ENCODE measurements around the gene FSIP1. TPM values are rescaled to one million over a fixed set of nuclear protein-coding genes. Genes with fewer than 3 reads are reported as not detected.
A peak's percentile ranks its signal among the peaks of the same experiment; 100 is the strongest.

Gene FSIP1
- total RNA-seq, 2 donors from 2014 or later: 0.77 to 1.7 TPM

- peaks cover 4% of the 10 kb centered on the region for H3K27me3 Mint-ChIP-seq (ENCODE audit: insufficient read depth)
- peaks cover 10% of the 10 kb centered on the region for H3K4me1 Mint-ChIP-seq
- WGBS, 2 experiments (ENCODE audit: insufficient coverage in 1 of 2, insufficient read length in 1 of 2): 90 to 100% methylated on average over 1 to 2 of the region's 2 CpGs
Measured at GRCh38 chr15:39746176-39746575, 36.5 kb downstream of the FSIP1 start.

GRCh38 chr15:39745415-39745814 is 37.2 kb downstream of the FSIP1 start:
- WGBS, 2 experiments (ENCODE audit: insufficient coverage in 1 of 2, insufficient read length in 1 of 2): 33 to 75% methylated on average over 1 to 2 of the region's 2 CpGs
- TF ChIP-seq CTCF (conservative IDR thresholded peaks at IDR 0.05): no peak
- Mint-ChIP-seq H3K9me3 (no peaks in the 10 kb centered on the region), H3K4me3 (no peak overlapping the region), H3K4me1 (peaks cover 4% of the 10 kb centered on the region), H3K36me3 (ENCODE audit: low read depth) (no peaks in the 10 kb centered on the region), H3K27ac (no peak overlapping the region), H3K27me3 (ENCODE audit: insufficient read depth) (peaks cover 4% of the 10 kb centered on the region)
- Histone ChIP-seq H3K27ac (ENCODE audit: low read depth, low read length) (no peak overlapping the region), H3K4me1 (ENCODE audit: control insufficient read depth, insufficient read depth, low read length) (no peaks in the 10 kb centered on the region), H3K36me3 (ENCODE audit: control insufficient read depth, insufficient read depth, low read length) (no peaks in the 10 kb centered on the region), H3K9ac (ENCODE audit: extremely low read depth, low read length, poor library complexity, severe bottlenecking) (no peak overlapping the region), H3K4me3 (ENCODE audit: low read length) (no peak overlapping the region), H3K9me3 (ENCODE audit: control insufficient read depth, low read length) (peaks cover 8% of the 10 kb centered on the region), H3K27me3 (ENCODE audit: control insufficient read depth, insufficient read depth, low read length, poor library complexity, severe bottlenecking) (peaks cover 7% of the 10 kb centered on the region)
- DNase-seq: no peak

More at GRCh38 chr15:39746176-39746575, 36.5 kb downstream of the FSIP1 start:
- H3K36me3 Mint-ChIP-seq (ENCODE audit: low read depth): no peaks in the 10 kb centered on the region
- no peaks in the 10 kb centered on the region for H3K9me3 Mint-ChIP-seq
- no peak overlapping the region for H3K27ac Mint-ChIP-seq
- no peaks in the 10 kb centered on the region for H3K36me3 ChIP-seq (ENCODE audit: control insufficient read depth, insufficient read depth, low read length)
- no peak overlapping the region for H3K27ac ChIP-seq (ENCODE audit: low read depth, low read length)
- no peak overlapping the region for H3K4me3 Mint-ChIP-seq
- H3K9me3 ChIP-seq (ENCODE audit: control insufficient read depth, low read length): peaks cover 9% of the 10 kb centered on the region
- no peak overlapping the region for H3K4me3 ChIP-seq (ENCODE audit: low read length)
- no peak for TF ChIP-seq CTCF (conservative IDR thresholded peaks at IDR 0.05)
- H3K9ac ChIP-seq (ENCODE audit: extremely low read depth, low read length, poor library complexity, severe bottlenecking): no peak overlapping the region
- H3K27me3 ChIP-seq (ENCODE audit: control insufficient read depth, insufficient read depth, low read length, poor library complexity, severe bottlenecking): peaks cover 7% of the 10 kb centered on the region
- no peak for DNase-seq
- no peaks in the 10 kb centered on the region for H3K4me1 ChIP-seq (ENCODE audit: control insufficient read depth, insufficient read depth, low read length)

- Histone ChIP-seq H3K9me3 (ENCODE audit: control insufficient read depth, low read length) (peaks cover 5% of the 10 kb centered on the region), H3K9ac (ENCODE audit: extremely low read depth, low read length, poor library complexity, severe bottlenecking) (no peak overlapping the region), H3K36me3 (ENCODE audit: control insufficient read depth, insufficient read depth, low read length) (no peaks in the 10 kb centered on the region), H3K4me3 (ENCODE audit: low read length) (no peak overlapping the region), H3K27ac (ENCODE audit: low read depth, low read length) (no peak overlapping the region), H3K27me3 (ENCODE audit: control insufficient read depth, insufficient read depth, low read length, poor library complexity, severe bottlenecking) (peaks cover 7% of the 10 kb centered on the region), H3K4me1 (ENCODE audit: control insufficient read depth, insufficient read depth, low read length) (no peaks in the 10 kb centered on the region)
- WGBS, 2 experiments (ENCODE audit: insufficient coverage in 1 of 2, insufficient read length in 1 of 2): 94 to 100% methylated on average over 4 to 7 of the region's 7 CpGs
- no peak overlapping the region for H3K4me3 Mint-ChIP-seq
- peaks cover 4% of the 10 kb centered on the region for H3K4me1 Mint-ChIP-seq
- H3K27ac Mint-ChIP-seq: no peak overlapping the region
- DNase-seq: peak; percentile 61
- H3K27me3 Mint-ChIP-seq (ENCODE audit: insufficient read depth): peaks cover 3% of the 10 kb centered on the region
- TF ChIP-seq CTCF (conservative IDR thresholded peaks at IDR 0.05): peak; percentile 58
- H3K9me3 Mint-ChIP-seq: no peaks in the 10 kb centered on the region
- no peaks in the 10 kb centered on the region for H3K36me3 Mint-ChIP-seq (ENCODE audit: low read depth)
Measured at GRCh38 chr15:39744334-39745103, 38.1 kb downstream of the FSIP1 start.
